H9 (cell line): ENCODE results near the gene ZBED1. TPM values are rescaled to one million over a fixed set of nuclear protein-coding genes. Genes with fewer than 3 reads are reported as not detected.

Experiments
- DNase-seq: peaks from one replicate; pipeline ENCODE4 v3.0.0-alpha.2; 2017
- H2AFZ ChIP-seq: one replicate; pipeline ENCODE4 v1.6.1; 2013; ENCODE audit warnings: mild to moderate bottlenecking, low read length, control low read depth, moderate library complexity
- H2AK5ac ChIP-seq: 2 replicates; pipeline ENCODE4 v1.6.1; 2013; ENCODE audit warnings: low read length, control low read depth, mixed read lengths; ENCODE audit not compliant: insufficient read length
- H2BK120ac ChIP-seq: one replicate; pipeline ENCODE4 v1.6.1; 2013; ENCODE audit warnings: low read depth, mild to moderate bottlenecking, low read length, control low read depth, inconsistent platforms; ENCODE audit not compliant: poor library complexity, severe bottlenecking
- H2BK12ac ChIP-seq: 2 replicates; pipeline ENCODE4 v1.6.1; 2013; ENCODE audit warnings: low read length, control low read depth, mixed read lengths, low read depth; ENCODE audit not compliant: insufficient read length
- H2BK15ac ChIP-seq: 2 replicates; pipeline ENCODE4 v1.6.1; 2013; ENCODE audit warnings: low read depth, low read length, control low read depth
- H2BK20ac ChIP-seq: one replicate; pipeline ENCODE4 v1.6.1; 2013; ENCODE audit warnings: low read depth, mild to moderate bottlenecking, low read length, control low read depth, inconsistent platforms; ENCODE audit not compliant: poor library complexity, severe bottlenecking
- H2BK5ac ChIP-seq: 2 replicates; pipeline ENCODE4 v1.6.1; 2013; ENCODE audit warnings: low read length, control low read depth, mixed read lengths; ENCODE audit not compliant: insufficient read length
- H3K14ac ChIP-seq: 2 replicates; pipeline ENCODE4 v1.6.1; 2013; ENCODE audit warnings: low read length, control low read depth; ENCODE audit not compliant: insufficient read depth
- H3K18ac ChIP-seq: 2 replicates; pipeline ENCODE4 v1.6.1; 2013; ENCODE audit warnings: low read depth, mild to moderate bottlenecking, mixed read lengths, low read length, control low read depth; ENCODE audit not compliant: insufficient read length
- H3K23ac ChIP-seq: 2 replicates; pipeline ENCODE4 v1.6.1; 2013; ENCODE audit warnings: low read length, control low read depth, mixed read lengths, low read depth; ENCODE audit not compliant: insufficient read length
- H3K23me2 ChIP-seq: 2 replicates; pipeline ENCODE4 v1.6.1; 2013; ENCODE audit warnings: low read depth, mild to moderate bottlenecking, mixed read lengths, low read length, control low read depth; ENCODE audit not compliant: insufficient read length, poor library complexity, severe bottlenecking
- H3K27ac ChIP-seq: 2 replicates; pipeline ENCODE4 v1.5.1; 2013; ENCODE audit warnings: low read length, control low read depth, mixed read lengths, low read depth; ENCODE audit not compliant: insufficient read length
- H3K27me3 ChIP-seq: 2 replicates; pipeline ENCODE4 v1.6.1; 2013; ENCODE audit warnings: low read length, control low read depth, inconsistent platforms; ENCODE audit not compliant: insufficient read depth
- H3K4ac ChIP-seq: 2 replicates; pipeline ENCODE4 v1.6.1; 2013; ENCODE audit warnings: low read depth, mild to moderate bottlenecking, control low read depth, inconsistent platforms, low read length, moderate library complexity
- H3K4me1 ChIP-seq: 2 replicates; pipeline ENCODE4 v1.6.1; 2013; ENCODE audit warnings: low read length, control low read depth, inconsistent platforms; ENCODE audit not compliant: insufficient read depth
- H3K4me2 ChIP-seq: 2 replicates; pipeline ENCODE4 v1.6.1; 2013; ENCODE audit warnings: low read length, control low read depth, mixed read lengths; ENCODE audit not compliant: insufficient read length, insufficient read depth
- H3K56ac ChIP-seq: 2 replicates; pipeline ENCODE4 v1.6.1; 2013; ENCODE audit warnings: low read depth, mild to moderate bottlenecking, mixed read lengths, low read length, control low read depth; ENCODE audit not compliant: insufficient read length
- H3K79me1 ChIP-seq: 2 replicates; pipeline ENCODE4 v1.6.1; 2013; ENCODE audit warnings: low read depth, mild to moderate bottlenecking, moderate library complexity, low read length, control low read depth, inconsistent platforms; ENCODE audit not compliant: insufficient read depth, poor library complexity, severe bottlenecking
- H3K79me2 ChIP-seq: 2 replicates; pipeline ENCODE4 v1.6.1; 2013; ENCODE audit warnings: low read length, control low read depth, inconsistent platforms; ENCODE audit not compliant: insufficient read depth
- H3K9ac ChIP-seq: 2 replicates; pipeline ENCODE4 v1.6.1; 2013; ENCODE audit warnings: low read length, control low read depth, mixed read lengths; ENCODE audit not compliant: insufficient read length; ENCODE audit errors: extremely low read depth
- H3K9me3 ChIP-seq: one replicate; pipeline ENCODE4 v1.6.1; 2013; ENCODE audit warnings: low read depth, low read length, inconsistent platforms; ENCODE audit not compliant: control insufficient read depth
- H3T11ph ChIP-seq: one replicate; pipeline ENCODE4 v1.6.1; 2013; ENCODE audit warnings: mild to moderate bottlenecking, low read length, control low read depth, inconsistent platforms
- H4K20me1 ChIP-seq: one replicate; pipeline ENCODE4 v1.6.1; 2013; ENCODE audit not compliant: control insufficient read depth, insufficient read length, insufficient read depth
- H4K5ac ChIP-seq: 2 replicates; pipeline ENCODE4 v1.6.1; 2013; ENCODE audit warnings: low read depth, mild to moderate bottlenecking, mixed read lengths, low read length, control low read depth; ENCODE audit not compliant: insufficient read length
- H4K8ac ChIP-seq: replicated peaks from 2 replicates; pipeline ENCODE4 v1.6.1; 2013; ENCODE audit warnings: low read length, control low read depth, mixed read lengths, low read depth; ENCODE audit not compliant: insufficient read length
- H4K91ac ChIP-seq: 2 replicates; pipeline ENCODE4 v1.6.1; 2013; ENCODE audit warnings: low read depth, mild to moderate bottlenecking, moderate library complexity, mixed read lengths, low read length, control low read depth; ENCODE audit not compliant: insufficient read length
- H3K27ac Mint-ChIP-seq, 3 experiments: 2 replicates in 2 of 3; 3 replicates in 1 of 3; pipeline ENCODE4 v1.8.0; 2020 to 2021; ENCODE audit warnings: mixed read lengths in 3 of 3, mild to moderate bottlenecking in 1 of 3, moderate library complexity in 1 of 3
- H3K27me3 Mint-ChIP-seq: 2 replicates; pipeline ENCODE4 v1.8.0; 2021; ENCODE audit warnings: low read depth, mild to moderate bottlenecking, moderate library complexity, mixed read lengths
- H3K36me3 Mint-ChIP-seq, 3 experiments: 2 replicates in 2 of 3; 3 replicates in 1 of 3; pipeline ENCODE4 v1.8.0; 2020 to 2021; ENCODE audit warnings: low read depth in 3 of 3, mixed read lengths in 3 of 3; ENCODE audit not compliant: insufficient read depth in 1 of 3
- H3K4me1 Mint-ChIP-seq, 2 experiments: 2 replicates each; pipeline ENCODE4 v1.8.0; 2020; ENCODE audit warnings: mixed read lengths in 2 of 2
- H3K4me3 Mint-ChIP-seq, 2 experiments: 2 replicates in 1 of 2; 3 replicates in 1 of 2; pipeline ENCODE4 v1.8.0; 2020 to 2021; ENCODE audit warnings: mild to moderate bottlenecking in 2 of 2, mixed read lengths in 2 of 2, moderate library complexity in 1 of 2
- H3K9me3 Mint-ChIP-seq, 2 experiments: 2 replicates in 1 of 2; 3 replicates in 1 of 2; pipeline ENCODE4 v1.8.0; 2020; ENCODE audit warnings: mild to moderate bottlenecking in 2 of 2, mixed read lengths in 2 of 2, moderate library complexity in 1 of 2
- CTCF ChIP-seq: fragments of 200-600 bp; sonication (generic); conservative IDR thresholded peaks from 3 replicates; pipeline ENCODE4 v1.8.0; 2021; ENCODE audit warnings: antibody characterized with exemption, mild to moderate bottlenecking
- WGBS: extraction: QIAGEN DNeasy Blood & Tissue Kit; methylation state at CpG from one replicate; pipeline ENCODE4 v1.1.7; 2013; ENCODE audit warnings: missing lambda C conversion rate, low lambda C conversion rate, mixed read lengths; ENCODE audit not compliant: insufficient read length; ENCODE audit errors: extremely low coverage; 5-methylcytosine and 5-hydroxymethylcytosine counted together
- total RNA-seq: library from RNA; stranded (reverse); gene quantifications from 2 replicates; pipeline ENCODE4 v1.2.1, GENCODE V29; 2021

ZBED1 gene
- total RNA-seq, 1 experiment from 2014 or later, result 61.1 TPM

GRCh38 chrX:2540426-2540947 is 39.7 kb upstream of the ZBED1 start:
- Mint-ChIP-seq H3K4me1 (peaks cover 11 to 20% of the 10 kb centered on the region in 2 experiments), H3K36me3 (peaks cover 4 to 18% (median 10%) of the 10 kb centered on the region in 3 experiments; a peak in 6 of 7 replicates), H3K4me3 (no peak overlapping the region), H3K27ac (no peak overlapping the region), H3K9me3 (peaks cover 12 to 16% of the 10 kb centered on the region in 2 experiments), H3K27me3 (peaks cover under 1% of the 10 kb centered on the region; the same call in 1 of the 2 replicates)
- Histone ChIP-seq H3K18ac (no peak overlapping the region), H3K27ac (no peak overlapping the region), H3K79me1 (no peaks in the 10 kb centered on the region), H3K27me3 (no peaks in the 10 kb centered on the region), H3K79me2 (no peaks in the 10 kb centered on the region), H3K23ac (no peak overlapping the region), H4K20me1 (no peaks in the 10 kb centered on the region), H3T11ph (no peak overlapping the region), H3K9ac (no peak overlapping the region), H3K9me3 (no peaks in the 10 kb centered on the region), H2AFZ (no peak overlapping the region), H4K8ac (no peak overlapping the region), H2AK5ac (no peak overlapping the region), H2BK5ac (no peak overlapping the region), H4K91ac (no peak overlapping the region), H3K4me1 (no peaks in the 10 kb centered on the region), H2BK20ac (no peak overlapping the region), H2BK15ac (no peak overlapping the region), H2BK12ac (no peak overlapping the region), H3K4ac (no peak overlapping the region), H2BK120ac (no peak overlapping the region), H3K4me2 (no peak overlapping the region), H4K5ac (no peak overlapping the region), H3K23me2 (no peaks in the 10 kb centered on the region), H3K56ac (no peak overlapping the region), H3K14ac (no peak overlapping the region)
- no peak for DNase-seq
- no peak for TF ChIP-seq CTCF
- no CpG with 5 or more reads among the region's 12 CpGs for whole genome bisulfite sequencing
